GM04504 (cell line): ENCODE measurements around the gene SUSD3.
A peak's percentile ranks its signal among the peaks of the same experiment; 100 is the strongest.

Experiments
- DNase-seq: peaks from one replicate; pipeline ENCODE4 v3.0.0-alpha.2; 2012; ENCODE audit warnings: low read depth

The SUSD3 gene

GRCh38 chr9:93052791-93053540 lies 5.5 kb upstream of the SUSD3 start:
- DNase-seq: no peak

- DNase-seq: no peak
Measured at GRCh38 chr9:93053781-93054331, 4.6 kb upstream of the SUSD3 start.

- DNase-seq: no peak
Measured at GRCh38 chr9:93054758-93055704, 3.5 kb upstream of the SUSD3 start.

- no peak for DNase-seq
Measured at GRCh38 chr9:93057042-93057702, 1.3 kb upstream of the SUSD3 start.

GRCh38 chr9:93057703-93058354 lies 672 bp upstream of the SUSD3 start:
- no peak for DNase-seq

GRCh38 chr9:93059011-93059714 lies 662 bp downstream of the SUSD3 start:
- DNase-seq: no peak

- no peak for DNase-seq
Measured at GRCh38 chr9:93059715-93060578, 1.4 kb downstream of the SUSD3 start.

GRCh38 chr9:93060746-93061259 lies 2.3 kb downstream of the SUSD3 start:
- peak; percentile 26 for DNase-seq

GRCh38 chr9:93061260-93061751 lies 2.8 kb downstream of the SUSD3 start:
- no peak for DNase-seq

- DNase-seq: no peak
Measured at GRCh38 chr9:93061791-93062763, 3.6 kb downstream of the SUSD3 start.

GRCh38 chr9:93064392-93065134 lies 6.1 kb downstream of the SUSD3 start:
- DNase-seq: no peak

GRCh38 chr9:93065135-93065720 lies 6.7 kb downstream of the SUSD3 start:
- DNase-seq: no peak

GRCh38 chr9:93066978-93067603 lies 8.6 kb downstream of the SUSD3 start:
- DNase-seq: no peak

- DNase-seq: no peak
Measured at GRCh38 chr9:93068956-93069355, 10.5 kb downstream of the SUSD3 start.

- DNase-seq: no peak
Measured at GRCh38 chr9:93071464-93071863, 13.0 kb downstream of the SUSD3 start.

GRCh38 chr9:93072383-93072795 lies 13.9 kb downstream of the SUSD3 start:
- no peak for DNase-seq
